HG03378 (cell line): ENCODE results near the gene CYP4X1.
"Not testable (repeated sequence)": the region's sequence is repeated elsewhere in the genome, so short reads cannot be mapped to it uniquely, and the experiment has no call there.

Source experiments
- ATAC-seq: cut with Tn5 transposase; IDR thresholded peaks from one replicate; pipeline ENCODE4 v1.9.1; 2021; ENCODE audit warnings: mild to moderate bottlenecking, moderate library complexity; ENCODE audit not compliant: unreplicated experiment

CYP4X1 gene

GRCh38 chr1:47069080-47069479, 45.6 kb downstream of the CYP4X1 start:
- ATAC-seq: not testable (repeated sequence)

DNA sequence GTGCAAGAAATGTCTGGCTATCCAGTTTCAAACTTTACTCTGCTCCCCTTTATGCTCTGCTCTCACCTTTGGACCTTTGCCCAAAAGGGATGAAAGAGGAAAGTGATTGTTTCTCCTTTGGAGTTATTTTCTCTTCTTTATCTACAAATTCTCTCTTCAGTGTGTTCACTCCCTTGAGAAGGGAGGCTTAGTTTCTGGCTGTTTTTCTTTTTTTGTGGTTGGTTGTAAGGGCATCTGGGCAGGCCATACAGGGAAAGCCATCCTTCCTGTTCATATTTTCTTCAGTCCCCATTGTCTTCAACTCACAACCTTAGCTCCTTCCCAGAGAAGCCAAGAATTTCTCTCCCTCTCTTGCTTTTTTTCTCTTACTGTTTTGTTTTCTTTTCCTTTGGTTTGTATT, 46.0 kb downstream of the CYP4X1 start:
- not testable (repeated sequence) for ATAC-seq

- not testable (repeated sequence) for ATAC-seq
These were observed 65.9 kb downstream of the CYP4X1 start for GRCh38 chr1:47089356-47089755.

GRCh38 chr1:47091476-47091875, 68.0 kb downstream of the CYP4X1 start:
- not testable (repeated sequence) for ATAC-seq
